HG03354 (cell line): ENCODE results near the gene CALML6.

ENCODE experiments used
- ATAC-seq: cut with Tn5 transposase; IDR thresholded peaks from one replicate; pipeline ENCODE4 v1.9.1; 2021; ENCODE audit warnings: mild to moderate bottlenecking; ENCODE audit not compliant: unreplicated experiment, poor library complexity, severe bottlenecking

Gene CALML6

DNA sequence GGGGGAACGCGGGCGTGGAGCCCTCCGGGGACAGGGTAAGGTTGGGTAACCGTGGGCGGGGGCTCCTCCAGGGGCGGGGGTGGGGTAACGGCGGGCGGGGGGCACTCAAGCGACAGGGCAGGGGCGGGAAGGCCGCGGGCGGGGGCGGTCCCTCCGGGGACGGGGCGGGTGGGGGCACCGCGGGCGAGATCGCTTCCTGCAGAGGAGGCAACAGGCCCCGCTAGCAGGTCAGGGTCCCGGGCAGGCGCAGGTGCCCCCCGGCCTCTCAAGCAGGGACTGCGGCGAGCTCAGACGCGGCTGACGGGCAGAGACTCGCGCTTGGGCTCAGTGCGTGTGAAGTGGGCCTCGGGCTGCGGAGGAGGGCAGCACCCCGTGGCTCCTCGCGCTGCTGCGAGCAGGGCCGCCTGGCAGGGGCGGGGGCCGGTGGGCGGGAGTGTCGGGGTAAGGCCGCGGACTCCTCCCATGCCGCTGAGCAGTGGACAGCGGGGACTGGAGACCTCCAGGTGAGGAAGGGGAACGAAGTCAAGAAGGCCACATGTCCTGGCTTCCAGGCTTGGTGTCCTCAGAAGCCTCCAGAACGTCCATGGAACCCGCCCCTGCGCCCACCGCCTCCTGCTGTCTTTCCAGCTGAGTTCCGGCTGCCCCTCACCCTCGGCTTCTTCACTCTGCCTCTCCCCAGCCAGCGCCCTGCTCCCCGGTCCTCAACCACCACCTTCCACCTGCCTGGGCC, 23.5 kb upstream of the CALML6 start:
- ATAC-seq = peak; percentile 19

GRCh38 chr1:1892079-1892762, 22.8 kb upstream of the CALML6 start:
- ATAC-seq = no peak

GRCh38 chr1:1892763-1893120, 22.3 kb upstream of the CALML6 start:
- ATAC-seq = no peak

GRCh38 chr1:1893291-1893985, 21.6 kb upstream of the CALML6 start:
- no peak for ATAC-seq

DNA sequence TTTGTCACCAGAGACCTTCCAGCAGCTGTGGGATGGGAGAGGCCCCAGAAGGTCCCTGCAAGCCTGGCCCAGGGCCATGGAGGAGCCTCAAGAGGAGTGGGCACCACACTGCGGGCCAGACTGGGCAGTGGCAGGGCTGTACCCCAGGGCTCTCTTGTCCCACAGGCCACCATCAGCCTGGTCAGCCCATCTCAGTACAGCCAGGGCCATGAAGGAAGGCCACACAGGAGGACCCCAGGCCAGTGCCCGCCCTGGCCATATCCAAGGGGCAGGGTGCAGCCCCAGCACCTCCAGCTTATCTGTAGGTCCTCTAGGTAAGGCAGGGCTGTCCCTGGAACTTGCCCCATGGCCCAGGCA, 21.1 kb upstream of the CALML6 start:
- no peak for ATAC-seq

- no peak for ATAC-seq
Measured at GRCh38 chr1:1894354-1895059, 20.6 kb upstream of the CALML6 start.

DNA sequence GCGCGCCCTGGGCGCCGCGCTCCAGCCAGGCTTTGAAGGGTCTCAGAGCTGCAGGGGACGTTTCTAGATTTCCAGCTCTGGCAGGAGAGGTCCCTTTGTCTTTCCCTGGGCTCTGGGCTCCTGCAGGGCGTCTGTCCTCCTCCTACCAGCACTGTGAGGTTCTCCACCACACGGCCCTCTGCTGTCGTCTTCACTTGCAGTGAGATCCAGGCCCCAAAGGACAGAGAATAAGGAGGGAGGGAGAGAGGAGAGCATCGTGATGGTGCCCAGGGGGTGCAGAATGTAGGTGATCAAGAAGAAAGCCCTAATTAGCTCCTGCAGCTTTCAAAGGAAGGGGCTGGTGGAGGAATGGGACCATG, 20.0 kb upstream of the CALML6 start:
- ATAC-seq = no peak

DNA sequence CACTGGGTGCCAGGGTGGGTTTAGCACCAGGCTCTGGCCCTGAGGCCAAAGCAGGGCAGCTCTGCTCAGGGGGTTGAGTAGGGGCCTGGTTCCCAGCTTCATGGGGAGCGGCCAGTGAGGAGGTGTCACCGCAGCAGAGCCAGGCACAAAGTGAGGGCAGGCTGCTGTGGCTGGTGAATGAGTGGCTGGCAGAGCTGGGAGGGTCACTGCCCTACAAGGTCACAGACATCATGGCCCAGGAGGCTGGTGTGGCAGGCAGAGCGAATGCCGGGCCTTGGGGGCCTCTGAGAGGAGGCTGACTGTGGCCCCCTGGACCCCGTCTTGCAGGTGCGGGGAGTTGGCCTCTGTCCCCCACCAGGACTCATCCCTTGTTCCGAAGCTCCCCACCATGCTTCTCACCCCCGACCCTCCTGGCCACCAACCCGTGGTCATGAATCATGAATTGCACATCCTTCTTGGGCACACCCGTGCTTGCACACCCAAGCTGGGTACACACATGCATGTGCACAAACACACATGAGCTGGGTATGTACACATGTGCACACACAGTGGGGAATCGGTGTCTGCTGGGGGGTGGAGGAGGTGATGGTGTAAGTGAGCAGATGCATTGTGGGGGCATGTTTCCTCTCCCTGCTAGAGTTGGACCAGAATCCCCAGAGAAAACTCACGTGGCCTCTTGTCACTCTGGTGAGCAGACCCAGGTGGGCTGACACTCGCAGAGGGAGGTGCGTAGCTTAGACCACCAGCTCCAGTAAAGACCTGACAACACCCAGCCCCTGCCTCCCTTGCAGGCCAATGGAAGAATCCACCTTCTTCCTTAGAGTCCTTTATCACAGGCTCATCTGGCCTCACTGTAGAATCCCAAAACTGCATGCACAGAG, 19.4 kb upstream of the CALML6 start:
- ATAC-seq = no peak

DNA sequence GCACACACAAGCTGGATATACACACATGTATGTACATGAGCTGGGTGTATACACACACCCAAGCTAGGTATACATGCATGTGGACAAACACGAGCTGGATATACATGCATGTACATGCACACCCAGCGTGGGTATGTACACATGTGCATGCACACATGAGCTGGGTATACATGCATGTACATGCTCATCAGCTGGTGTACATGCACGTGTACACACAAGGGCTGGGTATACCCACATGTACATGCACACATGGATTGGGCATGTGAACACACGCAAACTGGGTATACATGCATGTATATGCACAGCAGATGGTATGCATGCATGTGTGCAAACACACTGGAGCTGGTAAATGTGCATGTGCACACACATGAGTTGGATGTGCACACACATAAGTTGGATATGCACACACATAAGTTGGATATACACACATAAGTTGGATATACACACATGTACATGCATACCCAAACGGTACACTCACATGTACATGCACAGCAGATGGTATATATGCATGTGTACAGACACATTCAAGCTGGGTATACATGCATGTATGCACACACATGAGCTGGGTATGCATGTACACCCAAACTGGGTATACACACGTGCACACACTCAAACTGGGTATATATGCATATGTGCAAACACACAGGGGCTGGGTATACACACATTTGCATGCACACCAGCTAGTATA, 16.7 kb upstream of the CALML6 start:
- ATAC-seq = no peak

GRCh38 chr1:1899266-1899966, 15.6 kb upstream of the CALML6 start:
- no peak for ATAC-seq

GRCh38 chr1:1899967-1900327, 15.1 kb upstream of the CALML6 start:
- no peak for ATAC-seq

GRCh38 chr1:1900883-1901640, 14.0 kb upstream of the CALML6 start:
- ATAC-seq = no peak

GRCh38 chr1:1901641-1902294, 13.3 kb upstream of the CALML6 start:
- no peak for ATAC-seq

- no peak for ATAC-seq
Measured at GRCh38 chr1:1903224-1903623, 11.8 kb upstream of the CALML6 start.

GRCh38 chr1:1906185-1907097, 8.6 kb upstream of the CALML6 start:
- ATAC-seq = no peak

DNA sequence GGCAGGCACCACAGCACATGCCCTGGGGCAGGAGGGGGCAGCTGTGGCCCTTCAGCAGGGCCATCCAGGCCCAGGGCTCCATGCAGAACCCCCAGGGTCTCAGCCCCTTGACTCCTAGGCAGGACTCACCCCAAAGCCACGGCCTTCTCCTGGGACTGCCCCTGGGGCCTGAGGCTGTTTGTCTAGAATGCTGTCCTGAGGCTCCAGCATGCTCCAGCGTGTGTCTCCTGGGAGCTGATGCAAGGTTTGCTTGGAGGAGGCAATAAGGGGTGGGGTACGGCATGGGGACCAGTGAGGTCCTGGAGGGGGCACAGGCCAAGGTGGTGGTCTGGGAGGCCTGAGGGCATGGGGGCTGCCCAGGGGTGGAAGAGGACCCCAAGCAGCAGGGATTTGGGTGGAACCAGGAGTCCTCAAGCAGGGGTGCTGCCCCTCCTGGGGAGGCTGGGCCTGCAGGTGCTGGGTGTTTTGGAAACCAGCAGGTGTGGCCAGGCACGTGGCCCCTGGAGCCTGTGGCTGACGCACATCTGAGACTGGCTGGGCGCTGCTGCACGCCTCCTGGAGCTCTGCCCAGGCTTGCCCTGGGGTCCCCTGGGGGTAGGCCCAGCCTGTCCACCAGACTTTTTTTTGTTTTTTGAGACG, 7.8 kb upstream of the CALML6 start:
- no peak for ATAC-seq
